Stimulated activated CD8-positive, alpha-beta memory T cell treated with anti-CD3 and anti-CD28 coated beads, Interleukin-15, amount 100 ng/mL, for 1 hour (primary cell): ENCODE measurements around the gene ADGRL3.

Experiments
- DNase-seq: peaks from one replicate; pipeline ENCODE4 v3.0.0-alpha.2; 2020; ENCODE audit warnings: low read depth

The ADGRL3 gene

GRCh38 chr4:61427099-61427817 is 227.1 kb downstream of the ADGRL3 start:
- no peak for DNase-seq

GRCh38 chr4:61427818-61428495 is 227.8 kb downstream of the ADGRL3 start:
- DNase-seq: no peak

GRCh38 chr4:61428950-61429349 is 228.8 kb downstream of the ADGRL3 start:
- no peak for DNase-seq

- DNase-seq: no peak
These were observed 231.0 kb downstream of the ADGRL3 start for GRCh38 chr4:61431131-61431530.

GRCh38 chr4:61437923-61438322 is 237.8 kb downstream of the ADGRL3 start:
- no peak for DNase-seq

GRCh38 chr4:61440321-61440720 is 240.2 kb downstream of the ADGRL3 start:
- DNase-seq: no peak

GRCh38 chr4:61442936-61443335 is 242.8 kb downstream of the ADGRL3 start:
- no peak for DNase-seq

GRCh38 chr4:61443813-61444510 is 243.8 kb downstream of the ADGRL3 start:
- no peak for DNase-seq

GRCh38 chr4:61445374-61446063 is 245.4 kb downstream of the ADGRL3 start:
- DNase-seq: no peak

GRCh38 chr4:61446941-61447340 is 246.8 kb downstream of the ADGRL3 start:
- DNase-seq: no peak

GRCh38 chr4:61447918-61448317 is 247.8 kb downstream of the ADGRL3 start:
- no peak for DNase-seq

GRCh38 chr4:61451935-61452334 is 251.8 kb downstream of the ADGRL3 start:
- DNase-seq: no peak

GRCh38 chr4:61461956-61462355 is 261.8 kb downstream of the ADGRL3 start:
- DNase-seq: no peak

- no peak for DNase-seq
These were observed 262.6 kb downstream of the ADGRL3 start for GRCh38 chr4:61462451-61463326.

GRCh38 chr4:61468024-61468720 is 268.0 kb downstream of the ADGRL3 start:
- DNase-seq: no peak

- DNase-seq: no peak
These were observed 273.2 kb downstream of the ADGRL3 start for GRCh38 chr4:61473306-61473705.

GRCh38 chr4:61478340-61478739 is 278.2 kb downstream of the ADGRL3 start:
- no peak for DNase-seq

- DNase-seq: no peak
These were observed 284.9 kb downstream of the ADGRL3 start for GRCh38 chr4:61485056-61485455.

- no peak for DNase-seq
These were observed 289.8 kb downstream of the ADGRL3 start for GRCh38 chr4:61489927-61490326.

GRCh38 chr4:61493041-61493440 is 292.9 kb downstream of the ADGRL3 start:
- DNase-seq: no peak

GRCh38 chr4:61493470-61493869 is 293.3 kb downstream of the ADGRL3 start:
- DNase-seq: no peak
